CD14-positive monocyte (primary cell): Measurements from ENCODE around the gene PRIMPOL. TPM values are rescaled to one million over a fixed set of nuclear protein-coding genes. Genes with fewer than 3 reads are reported as not detected.
A peak's percentile ranks its signal among the peaks of the same experiment; 100 is the strongest.

ENCODE experiments used
- DNase-seq, 3 donors: peaks; one replicate each; pipeline ENCODE4 v3.0.0-alpha.2; 2011 to 2022
- H2AFZ ChIP-seq: 2 replicates; pipeline ENCODE4 v1.6.0; 2012; ENCODE audit warnings: mild to moderate bottlenecking, low read depth, low read length, inconsistent platforms; ENCODE audit not compliant: insufficient read depth, poor library complexity, severe bottlenecking
- H3K27ac ChIP-seq, 2 donors: 1 replicate in 1 of 2; 2 replicates in 1 of 2; pipeline ENCODE4 v1.5.1; 2012 to 2013; ENCODE audit warnings: low read length in 2 of 2, control low read depth in 1 of 2, inconsistent platforms in 1 of 2, low read depth in 1 of 2, mild to moderate bottlenecking in 1 of 2
- H3K27me3 ChIP-seq, 2 donors: one replicate each; pipeline versions ENCODE4 v1.6.0 to v1.6.1; 2011 to 2013; ENCODE audit warnings: low read length in 2 of 2; ENCODE audit not compliant: control insufficient read depth in 2 of 2, insufficient read depth in 2 of 2
- H3K36me3 ChIP-seq, 2 donors: replicated peaks in 1 of 2; 1 replicate in 1 of 2; 2 replicates in 1 of 2; pipeline versions ENCODE4 v1.5.1 to v1.6.1; 2012 to 2013; ENCODE audit warnings: low read length in 2 of 2, control low read depth in 1 of 2, inconsistent platforms in 1 of 2, mild to moderate bottlenecking in 1 of 2; ENCODE audit not compliant: insufficient read depth in 2 of 2, control insufficient read depth in 1 of 2
- H3K4me1 ChIP-seq, 2 donors: 1 replicate in 1 of 2; 2 replicates in 1 of 2; pipeline versions ENCODE4 v1.5.1 to v1.6.1; 2012 to 2013; ENCODE audit warnings: low read length in 2 of 2, control low read depth in 1 of 2, inconsistent platforms in 1 of 2, mild to moderate bottlenecking in 1 of 2, moderate library complexity in 1 of 2; ENCODE audit not compliant: insufficient read depth in 2 of 2, control insufficient read depth in 1 of 2
- H3K4me2 ChIP-seq: replicated peaks from 2 replicates; pipeline ENCODE3; 2012; ENCODE audit warnings: low read length, moderate library complexity, mild to moderate bottlenecking; ENCODE audit not compliant: poor library complexity, severe bottlenecking; ENCODE audit errors: extremely low read depth
- H3K4me3 ChIP-seq, 3 experiments: fragments of 200-600 bp in 1 of 3; sonication (generic) in 1 of 3; replicated peaks in 1 of 3; 1 replicate in 2 of 3; 2 replicates in 1 of 3; pipeline ENCODE4 v1.5.1; 2011 to 2013; ENCODE audit warnings: low read length in 3 of 3, mild to moderate bottlenecking in 3 of 3, control low read depth in 2 of 3, low read depth in 2 of 3, inconsistent platforms in 1 of 3, moderate library complexity in 1 of 3
- H3K79me2 ChIP-seq: 2 replicates; pipeline ENCODE4 v1.6.0; 2012; ENCODE audit warnings: mild to moderate bottlenecking, control low read depth, inconsistent platforms, low read length, moderate library complexity; ENCODE audit not compliant: insufficient read depth
- H3K9ac ChIP-seq: 2 replicates; pipeline ENCODE4 v1.6.0; 2017; ENCODE audit warnings: low read length, mild to moderate bottlenecking; ENCODE audit not compliant: insufficient read depth, poor library complexity, severe bottlenecking
- H3K9me3 ChIP-seq, 2 donors: replicated peaks in 1 of 2; 1 replicate in 1 of 2; 2 replicates in 1 of 2; pipeline versions ENCODE4 v1.5.1 to v1.6.1; 2012 to 2013; ENCODE audit warnings: low read length in 2 of 2, control low read depth in 1 of 2; ENCODE audit not compliant: control insufficient read depth in 1 of 2, insufficient read depth in 1 of 2
- H4K20me1 ChIP-seq: 2 replicates; pipeline ENCODE4 v1.6.0; 2012; ENCODE audit warnings: mild to moderate bottlenecking, low read length, control low read depth, moderate library complexity; ENCODE audit not compliant: insufficient read depth
- H3K27ac Mint-ChIP-seq, 7 donors: one replicate each; pipeline ENCODE4 v1.8.0; 2020; ENCODE audit warnings: mild to moderate bottlenecking in 7 of 7, mixed read lengths in 7 of 7, moderate library complexity in 6 of 7, inconsistent platforms in 2 of 7
- H3K27me3 Mint-ChIP-seq, 3 donors: one replicate each; pipeline ENCODE4 v1.8.0; 2021 to 2022; ENCODE audit warnings: low read depth in 3 of 3, mild to moderate bottlenecking in 3 of 3, mixed read lengths in 3 of 3, moderate library complexity in 3 of 3, inconsistent platforms in 1 of 3
- H3K36me3 Mint-ChIP-seq, 2 donors: one replicate each; pipeline ENCODE4 v1.8.0; 2020; ENCODE audit warnings: mixed read lengths in 2 of 2, inconsistent platforms in 1 of 2, mild to moderate bottlenecking in 1 of 2
- H3K4me1 Mint-ChIP-seq: one replicate; pipeline ENCODE4 v1.8.0; 2020; ENCODE audit warnings: mild to moderate bottlenecking, mixed read lengths
- H3K4me3 Mint-ChIP-seq, 2 donors: one replicate each; pipeline ENCODE4 v1.8.0; 2020; ENCODE audit warnings: mild to moderate bottlenecking in 2 of 2, mixed read lengths in 2 of 2, moderate library complexity in 1 of 2
- H3K9me3 Mint-ChIP-seq, 7 donors: one replicate each; pipeline ENCODE4 v1.8.0; 2020 to 2022; ENCODE audit warnings: mixed read lengths in 7 of 7, mild to moderate bottlenecking in 6 of 7, moderate library complexity in 6 of 7, inconsistent platforms in 2 of 7
- CTCF ChIP-seq: fragments of 200-600 bp; IDR thresholded peaks from one replicate; pipeline ENCODE4 v1.8.0; 2022; ENCODE audit warnings: antibody characterized with exemption, mild to moderate bottlenecking
- WGBS: methylation state at CpG from one replicate; pipeline ENCODE4 v1.1.5; 2013; ENCODE audit warnings: missing lambda C conversion rate; ENCODE audit not compliant: insufficient coverage; 5-methylcytosine and 5-hydroxymethylcytosine counted together
- intact Hi-C, 2 donors: fragments of 100-400 bp; cut with micrococcal nuclease; formaldehyde crosslinking; loops; one replicate each; pipeline versions ENCODE4 v1.15.0 to v1.15.1; 2023
- polyA plus RNA-seq, 3 donors: library from polyadenylated mRNA; depleted of rRNA in 1 of 3; unstranded in 2 of 3; stranded (reverse) in 1 of 3; fragments of 300-500 nt in 2 of 3; fragments of >200 nt in 1 of 3; fragmentation: Illumina TruSeq in 2 of 3; gene quantifications; 1 replicate in 2 of 3; 2 replicates in 1 of 3; pipeline ENCODE4 v1.2.3, GENCODE V29; 2012 to 2021

The PRIMPOL gene
- polyA plus RNA-seq, 3 donors: 7.0 to 10.5 (median 10.0) TPM

- Histone ChIP-seq H3K9me3 (no peaks in the 10 kb centered on the region), H3K27ac (peak overlapping the region; percentile 54 to 77), H3K4me1 (peaks cover 24% of the 10 kb centered on the region in 2 donors), H3K27me3 (no peaks in the 10 kb centered on the region), H2AFZ (peak overlapping the region; percentile 66), H3K36me3 (no peaks in the 10 kb centered on the region), H3K4me3 (peak overlapping the region in 1 of 3 experiments; percentile 53), H4K20me1 (no peaks in the 10 kb centered on the region), H3K4me2 (peak overlapping the region; percentile 56), H3K9ac (peak overlapping the region; percentile 2), H3K79me2 (no peaks in the 10 kb centered on the region)
- Mint-ChIP-seq H3K9me3 (no peaks in the 10 kb centered on the region), H3K27ac (peak overlapping the region; percentile 49 to 93 (median 85)), H3K4me3 (peak overlapping the region; percentile 47 to 72), H3K4me1 (peaks cover 29% of the 10 kb centered on the region), H3K36me3 (peaks cover 17 to 20% of the 10 kb centered on the region in 2 donors), H3K27me3 (no peaks in the 10 kb centered on the region)
- 5% methylated on average over 4 of the region's 5 CpGs for WGBS
- intact Hi-C loops: no loop called here
- peak; percentile 59 to 67 (median 60) for DNase-seq
- no peak for TF ChIP-seq CTCF
Measured at GRCh38 chr4:184684491-184685189, 35.1 kb downstream of the PRIMPOL start.

- Histone ChIP-seq H3K27ac (no peak overlapping the region), H3K9ac (no peak overlapping the region), H3K79me2 (no peaks in the 10 kb centered on the region), H3K27me3 (no peaks in the 10 kb centered on the region), H3K4me1 (peaks cover 14 to 16% of the 10 kb centered on the region in 2 donors), H3K4me3 (no peak overlapping the region), H4K20me1 (no peaks in the 10 kb centered on the region), H3K9me3 (no peaks in the 10 kb centered on the region), H2AFZ (no peak overlapping the region), H3K4me2 (no peak overlapping the region), H3K36me3 (peaks cover 8 to 10% of the 10 kb centered on the region in 2 donors)
- WGBS: no CpG with 5 or more reads among the region's 3 CpGs
- no peak for TF ChIP-seq CTCF
- intact Hi-C loops: no loop called here
- H3K27ac Mint-ChIP-seq: no peak overlapping the region
- no peaks in the 10 kb centered on the region for H3K9me3 Mint-ChIP-seq
- no peak for DNase-seq
- peaks cover 30 to 37% of the 10 kb centered on the region in 2 donors for H3K36me3 Mint-ChIP-seq
- no peak overlapping the region for H3K4me3 Mint-ChIP-seq
- no peaks in the 10 kb centered on the region for H3K27me3 Mint-ChIP-seq
- H3K4me1 Mint-ChIP-seq: peaks cover 16% of the 10 kb centered on the region
Measured at GRCh38 chr4:184688005-184688404, 38.5 kb downstream of the PRIMPOL start.
